H4 (cell line): ENCODE data around the gene NOS2. TPM values are rescaled to one million over a fixed set of nuclear protein-coding genes. Genes with fewer than 3 reads are reported as not detected.

Source experiments
- DNase-seq: peaks from one replicate; pipeline ENCODE4 v3.0.0-alpha.2; 2015; ENCODE audit warnings: low spot score
- total RNA-seq: library from RNA; depleted of rRNA; stranded (reverse); fragments of >200 nt; shearing (Covaris generic); gene quantifications from 2 replicates; pipeline ENCODE4 v1.2.3, GENCODE V29; 2014; rRNA removed

The NOS2 gene
- total RNA-seq, 1 experiment from 2014 or later: 0.02 TPM

DNA sequence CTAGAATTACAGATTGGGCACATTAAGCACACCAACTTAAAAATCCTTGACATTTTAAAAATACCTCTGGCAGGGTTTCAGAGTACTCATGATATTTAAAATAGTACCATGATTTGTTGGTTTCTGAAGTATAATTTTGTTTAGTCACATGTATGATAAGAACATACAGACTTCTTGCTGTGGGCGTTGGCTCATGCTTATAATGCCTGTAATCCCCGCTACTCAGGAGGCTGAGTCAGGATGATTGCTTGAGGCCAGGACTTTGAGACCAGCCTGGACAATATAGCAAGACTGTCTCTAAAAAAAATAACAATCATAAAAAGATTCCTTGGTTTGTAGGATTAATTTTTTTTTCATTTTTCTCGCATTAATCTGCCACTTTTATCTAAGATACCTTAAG lies 78.5 kb downstream of the NOS2 start:
- no peak for DNase-seq

Other genes starting within 250 kb of the NOS2 start
- 6.6 and 10.8 TPM in 2 replicates for gene LGALS9, start 169.3 kb downstream of the NOS2 start, total RNA-seq
- gene LYRM9, start 92.8 kb upstream of the NOS2 start, total RNA-seq: 3.3 and 3.9 TPM in 2 replicates
- 14.5 and 20.2 TPM in 2 replicates for gene NLK, start 242.1 kb upstream of the NOS2 start, total RNA-seq